Neural crest cell (in vitro differentiated cells): Measurements from ENCODE around the gene TMEM25. TPM values are rescaled to one million over a fixed set of nuclear protein-coding genes. Genes with fewer than 3 reads are reported as not detected.

Source experiments
- DNase-seq: peaks from one replicate; pipeline ENCODE4 v3.0.0; 2021; ENCODE audit warnings: low read depth, mixed read lengths, low spot score
- H3K27ac Mint-ChIP-seq: one replicate; pipeline ENCODE4 v1.8.0; 2021; ENCODE audit warnings: mild to moderate bottlenecking, mixed read lengths; ENCODE audit not compliant: unreplicated experiment
- H3K27me3 Mint-ChIP-seq: 2 replicates; pipeline ENCODE4 v1.8.0; 2021; ENCODE audit warnings: low read depth, mild to moderate bottlenecking, mixed read lengths
- H3K36me3 Mint-ChIP-seq: 2 replicates; pipeline ENCODE4 v1.8.0; 2021; ENCODE audit warnings: low read depth, mild to moderate bottlenecking, mixed read lengths
- H3K4me1 Mint-ChIP-seq: 2 replicates; pipeline ENCODE4 v1.8.0; 2021; ENCODE audit warnings: mixed read lengths
- H3K4me3 Mint-ChIP-seq: one replicate; pipeline ENCODE4 v1.8.0; 2021; ENCODE audit warnings: mild to moderate bottlenecking, mixed read lengths
- H3K9me3 Mint-ChIP-seq: 2 replicates; pipeline ENCODE4 v1.8.0; 2021; ENCODE audit warnings: mixed read lengths
- CTCF ChIP-seq: fragments of 200-600 bp; sonication (generic); conservative IDR thresholded peaks from 2 replicates; pipeline ENCODE4 v1.5.0; 2021; ENCODE audit warnings: antibody characterized with exemption, mild to moderate bottlenecking
- total RNA-seq: library from RNA; stranded (reverse); gene quantifications from 2 replicates; pipeline ENCODE4 v1.2.1, GENCODE V29; 2021

TMEM25 gene
- total RNA-seq, 1 donor from 2014 or later: 28.6 TPM

- Mint-ChIP-seq H3K4me1 (peaks cover 30% of the 10 kb centered on the region), H3K27me3 (no peaks in the 10 kb centered on the region), H3K9me3 (no peaks in the 10 kb centered on the region), H3K4me3 (peak overlapping the region; percentile 94), H3K27ac (peak overlapping the region; percentile 43), H3K36me3 (no peaks in the 10 kb centered on the region)
- DNase-seq: no peak
- no peak for TF ChIP-seq CTCF
These were observed 2.1 kb downstream of the TMEM25 start for GRCh38 chr11:118532852-118533768.

DNA sequence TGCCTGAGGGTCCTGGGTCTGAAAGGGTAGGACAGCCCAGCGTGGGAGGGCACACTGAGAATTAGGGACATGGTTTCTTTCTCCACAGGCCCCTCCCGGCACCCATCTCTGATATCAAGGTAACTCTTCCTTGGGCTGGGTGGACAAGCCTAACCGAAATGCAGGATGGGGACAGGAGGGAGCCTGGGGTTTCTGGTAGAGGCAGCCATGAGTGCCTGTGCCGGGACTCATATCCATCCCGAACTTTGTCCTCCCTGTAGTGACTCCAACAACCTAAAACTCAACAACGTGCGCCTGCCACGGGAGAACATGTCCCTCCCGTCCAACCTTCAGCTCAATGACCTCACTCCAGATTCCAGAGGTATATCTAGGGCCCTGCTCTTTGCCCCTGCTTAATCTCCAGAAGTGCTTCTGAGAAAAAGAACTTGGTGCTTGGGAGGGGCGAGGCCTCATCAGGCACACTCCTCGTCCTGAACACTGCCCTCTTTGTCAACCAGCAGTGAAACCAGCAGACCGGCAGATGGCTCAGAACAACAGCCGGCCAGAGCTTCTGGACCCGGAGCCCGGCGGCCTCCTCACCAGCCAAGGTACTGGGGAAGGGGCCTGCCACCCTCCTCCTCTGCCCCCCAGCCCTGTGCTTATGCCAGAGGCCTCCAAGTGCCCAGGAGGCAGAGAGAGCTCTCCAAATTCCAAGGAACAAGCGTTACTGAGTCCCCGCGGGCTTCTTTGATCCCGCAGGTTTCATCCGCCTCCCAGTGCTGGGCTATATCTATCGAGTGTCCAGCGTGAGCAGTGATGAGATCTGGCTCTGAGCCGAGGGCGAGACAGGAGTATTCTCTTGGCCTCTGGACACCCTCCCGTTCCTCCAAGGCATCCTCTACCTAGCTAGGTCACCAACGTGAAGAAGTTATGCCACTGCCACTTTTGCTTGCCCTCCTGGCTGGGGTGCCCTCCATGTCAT, 3.1 kb downstream of the TMEM25 start:
- DNase-seq: peak; percentile 22
- H3K27me3 Mint-ChIP-seq: no peaks in the 10 kb centered on the region
- peak overlapping the region; percentile 81 for H3K4me3 Mint-ChIP-seq
- H3K4me1 Mint-ChIP-seq: peaks cover 27% of the 10 kb centered on the region
- H3K27ac Mint-ChIP-seq: peak overlapping the region; percentile 57
- H3K9me3 Mint-ChIP-seq: no peaks in the 10 kb centered on the region
- H3K36me3 Mint-ChIP-seq: no peaks in the 10 kb centered on the region
- no peak for TF ChIP-seq CTCF

DNA sequence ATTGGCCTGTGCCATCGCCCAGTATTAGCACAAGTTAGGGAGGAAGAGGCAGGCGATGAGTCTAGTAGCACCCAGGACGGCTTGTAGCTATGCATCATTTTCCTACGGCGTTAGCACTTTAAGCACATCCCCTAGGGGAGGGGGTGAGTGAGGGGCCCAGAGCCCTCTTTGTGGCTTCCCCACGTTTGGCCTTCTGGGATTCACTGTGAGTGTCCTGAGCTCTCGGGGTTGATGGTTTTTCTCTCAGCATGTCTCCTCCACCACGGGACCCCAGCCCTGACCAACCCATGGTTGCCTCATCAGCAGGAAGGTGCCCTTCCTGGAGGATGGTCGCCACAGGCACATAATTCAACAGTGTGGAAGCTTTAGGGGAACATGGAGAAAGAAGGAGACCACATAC, 4.3 kb downstream of the TMEM25 start:
- DNase-seq: no peak
- H3K4me1 Mint-ChIP-seq: peaks cover 15% of the 10 kb centered on the region
- no peak overlapping the region for H3K27ac Mint-ChIP-seq
- no peak for TF ChIP-seq CTCF
- no peaks in the 10 kb centered on the region for H3K27me3 Mint-ChIP-seq
- no peaks in the 10 kb centered on the region for H3K36me3 Mint-ChIP-seq
- no peaks in the 10 kb centered on the region for H3K9me3 Mint-ChIP-seq
- peak overlapping the region; percentile 76 for H3K4me3 Mint-ChIP-seq

DNA sequence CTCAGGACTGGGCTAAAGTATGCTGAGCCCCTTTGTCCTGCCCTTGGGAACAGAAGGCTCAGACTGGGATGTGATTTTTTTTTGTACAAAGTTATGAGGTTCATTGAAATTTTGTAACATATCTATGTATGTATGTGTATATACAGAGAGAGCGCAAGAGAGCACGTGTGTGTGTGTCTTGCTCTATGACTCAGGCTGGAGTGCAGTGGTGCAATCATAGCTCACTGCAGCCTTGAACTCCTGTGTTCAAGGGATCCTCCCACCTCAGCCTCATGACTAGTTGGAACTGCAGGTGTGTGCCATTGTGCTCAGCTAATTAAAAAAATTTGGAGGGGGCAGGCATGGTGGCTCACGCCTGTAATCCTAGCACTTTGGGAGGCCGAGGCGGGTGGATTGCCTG, 5.7 kb downstream of the TMEM25 start:
- H3K27ac Mint-ChIP-seq: no peak overlapping the region
- H3K4me3 Mint-ChIP-seq: no peak overlapping the region
- no peak for TF ChIP-seq CTCF
- H3K9me3 Mint-ChIP-seq: no peaks in the 10 kb centered on the region
- H3K36me3 Mint-ChIP-seq: peaks cover 5% of the 10 kb centered on the region
- no peaks in the 10 kb centered on the region for H3K27me3 Mint-ChIP-seq
- H3K4me1 Mint-ChIP-seq: peaks cover 8% of the 10 kb centered on the region
- DNase-seq: no peak

GRCh38 chr11:118537409-118537980, 6.5 kb downstream of the TMEM25 start:
- Mint-ChIP-seq H3K27ac (no peak overlapping the region), H3K36me3 (peaks cover 5% of the 10 kb centered on the region), H3K9me3 (no peaks in the 10 kb centered on the region)

More at GRCh38 chr11:118537409-118537980, 6.5 kb downstream of the TMEM25 start:
- TF ChIP-seq CTCF: no peak
- H3K27me3 Mint-ChIP-seq: no peaks in the 10 kb centered on the region
- H3K4me1 Mint-ChIP-seq: peaks cover 6% of the 10 kb centered on the region
- H3K4me3 Mint-ChIP-seq: no peak overlapping the region
- DNase-seq: no peak
